Islet of Langerhans (tissue), 1 donor: Measurements from ENCODE around the gene PKNOX2.

Experiments
- FAIRE-seq: peaks from one replicate; lab custom pipeline; 2011; peaks lifted over from hg19 to GRCh38; lab: Jason Lieb, UNC

The PKNOX2 gene

DNA sequence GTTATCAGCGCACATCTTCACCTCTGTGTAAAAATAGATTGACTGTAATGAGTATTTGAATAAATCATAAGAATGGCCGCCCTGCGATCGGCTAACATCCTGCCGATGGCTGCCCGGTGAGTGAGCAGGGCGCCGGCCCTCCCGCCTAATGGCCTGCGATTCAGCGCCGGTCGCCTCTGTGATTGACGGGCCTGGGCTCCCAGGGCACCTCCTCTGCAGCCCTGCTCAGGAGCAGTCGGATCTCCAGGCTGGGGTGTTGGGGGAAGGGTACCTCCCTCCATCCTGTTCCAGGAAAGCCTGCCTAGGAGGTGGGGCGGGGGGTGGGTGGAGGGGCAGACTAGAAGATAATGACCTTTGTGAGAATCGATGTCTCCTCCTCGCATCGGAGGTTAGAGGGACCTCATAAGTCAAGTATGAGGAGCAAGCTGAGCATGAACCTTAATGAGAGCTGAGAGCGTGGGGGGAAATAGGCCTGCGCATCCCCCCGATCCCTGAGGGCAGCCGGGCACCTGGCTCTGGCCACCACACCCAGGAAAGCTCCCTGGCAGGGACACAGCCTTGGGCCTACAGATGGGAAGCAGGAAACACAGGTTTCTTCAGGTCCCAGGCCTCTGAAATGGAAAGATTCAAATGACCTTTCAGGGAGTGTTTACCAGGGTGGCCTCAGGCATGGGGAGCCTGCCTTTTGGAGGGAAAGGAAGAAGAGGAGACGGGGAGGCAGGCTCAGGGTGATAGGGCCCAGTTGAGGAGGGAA, 71.7 kb downstream of the PKNOX2 start:
- FAIRE-seq, result no peak

DNA sequence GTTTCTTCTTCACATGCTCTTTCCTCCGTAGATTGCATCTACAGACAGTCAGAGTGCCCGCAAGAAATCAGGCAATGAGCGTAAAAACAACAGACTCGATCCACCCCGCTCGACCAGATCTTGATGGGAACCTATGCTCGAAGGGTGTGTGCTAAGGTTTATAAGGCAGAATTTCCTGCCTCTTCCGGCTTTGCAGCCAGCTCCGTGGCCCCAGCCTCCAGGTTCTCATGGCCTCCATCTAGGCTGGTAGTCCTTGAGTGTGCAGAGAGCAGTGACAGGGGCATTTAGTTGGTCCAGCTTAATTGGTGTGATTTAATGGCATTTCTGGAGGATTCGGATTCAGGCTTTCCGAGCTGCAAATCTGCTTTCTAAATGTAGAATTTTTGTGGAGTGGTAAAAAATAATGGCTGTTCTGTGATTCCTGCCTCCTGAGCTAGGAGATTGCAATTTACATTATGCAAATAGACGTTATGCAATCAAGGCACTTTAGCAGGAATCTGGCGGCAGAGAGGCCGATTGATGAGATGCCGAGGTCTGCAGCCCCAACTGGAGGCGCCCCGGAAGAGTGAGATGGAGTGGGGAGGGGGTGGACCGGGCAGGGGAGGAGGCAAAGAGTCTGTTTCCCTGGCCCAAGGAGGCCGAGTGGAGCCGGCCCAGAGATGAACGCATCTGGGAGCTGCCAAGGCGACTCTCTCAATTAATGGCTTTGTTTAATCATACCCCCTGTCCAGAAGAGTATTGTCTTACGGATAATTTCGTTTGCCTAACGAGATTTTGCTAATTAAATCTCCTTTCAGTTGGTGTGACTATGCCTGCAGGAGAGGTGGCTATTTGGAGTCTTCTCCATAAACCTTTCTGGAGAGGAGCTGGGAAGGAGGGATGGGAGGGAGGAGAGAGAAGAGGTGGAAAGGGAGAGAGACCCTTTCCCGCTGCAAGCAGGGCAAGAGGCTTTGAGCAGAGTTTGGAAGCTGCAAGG, 75.3 kb downstream of the PKNOX2 start:
- no peak for FAIRE-seq

- no peak for FAIRE-seq
Measured at GRCh38 chr11:125241104-125241503, 76.6 kb downstream of the PKNOX2 start.

DNA sequence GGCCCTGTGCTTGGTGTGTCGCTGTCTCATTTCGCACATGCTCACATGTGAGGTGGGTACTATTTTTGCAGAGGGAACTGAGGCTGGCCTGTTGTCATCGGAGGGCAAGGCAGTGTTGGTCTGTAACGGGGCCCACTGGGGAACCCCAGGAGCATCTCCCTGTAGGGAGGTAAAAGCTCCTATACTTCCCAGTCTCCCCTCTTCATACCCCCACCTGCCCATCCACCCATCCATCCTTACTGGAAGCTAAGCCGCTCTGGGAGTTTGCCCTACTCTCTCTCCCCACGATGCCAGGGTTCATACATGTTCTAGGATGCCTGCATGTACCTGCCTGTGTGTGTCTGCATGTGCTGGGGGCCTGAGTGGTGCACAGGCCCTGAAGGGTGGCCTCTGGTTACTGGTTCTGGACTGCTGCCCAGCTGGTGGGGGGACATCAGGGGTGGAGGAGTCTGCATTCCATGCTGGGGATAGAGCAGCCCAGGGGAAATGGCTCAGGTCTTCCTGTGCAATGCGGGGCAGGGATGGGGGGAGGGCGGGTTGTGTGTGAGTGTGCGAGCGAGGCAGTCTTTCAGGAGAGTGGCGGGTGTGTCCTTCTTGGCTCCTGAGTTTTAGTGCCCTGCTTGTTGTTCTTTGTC, 77.7 kb downstream of the PKNOX2 start:
- no peak for FAIRE-seq

- no peak for FAIRE-seq
Measured at GRCh38 chr11:125244166-125244565, 79.6 kb downstream of the PKNOX2 start.

DNA sequence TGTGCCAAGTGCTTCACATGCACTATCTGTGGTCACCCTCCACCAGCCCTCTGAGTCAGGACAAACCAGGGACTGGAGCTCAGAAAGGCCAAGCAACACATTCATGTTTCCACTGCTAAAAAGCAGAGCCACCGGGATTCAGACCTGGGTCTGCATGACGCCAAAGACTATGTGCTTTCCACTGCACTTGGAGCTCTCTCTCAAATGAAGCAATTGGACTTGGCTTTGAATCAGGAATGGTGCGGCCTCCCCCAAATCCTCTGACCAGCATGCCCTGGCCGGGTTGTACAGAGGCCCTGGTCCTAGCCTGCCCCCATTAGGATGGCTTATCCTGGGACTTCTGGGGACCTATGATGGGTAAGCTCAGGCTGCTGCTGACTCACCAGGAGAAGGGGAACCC, 80.7 kb downstream of the PKNOX2 start:
- no peak for FAIRE-seq

GRCh38 chr11:125247431-125247830, 82.9 kb downstream of the PKNOX2 start:
- FAIRE-seq, result no peak

DNA sequence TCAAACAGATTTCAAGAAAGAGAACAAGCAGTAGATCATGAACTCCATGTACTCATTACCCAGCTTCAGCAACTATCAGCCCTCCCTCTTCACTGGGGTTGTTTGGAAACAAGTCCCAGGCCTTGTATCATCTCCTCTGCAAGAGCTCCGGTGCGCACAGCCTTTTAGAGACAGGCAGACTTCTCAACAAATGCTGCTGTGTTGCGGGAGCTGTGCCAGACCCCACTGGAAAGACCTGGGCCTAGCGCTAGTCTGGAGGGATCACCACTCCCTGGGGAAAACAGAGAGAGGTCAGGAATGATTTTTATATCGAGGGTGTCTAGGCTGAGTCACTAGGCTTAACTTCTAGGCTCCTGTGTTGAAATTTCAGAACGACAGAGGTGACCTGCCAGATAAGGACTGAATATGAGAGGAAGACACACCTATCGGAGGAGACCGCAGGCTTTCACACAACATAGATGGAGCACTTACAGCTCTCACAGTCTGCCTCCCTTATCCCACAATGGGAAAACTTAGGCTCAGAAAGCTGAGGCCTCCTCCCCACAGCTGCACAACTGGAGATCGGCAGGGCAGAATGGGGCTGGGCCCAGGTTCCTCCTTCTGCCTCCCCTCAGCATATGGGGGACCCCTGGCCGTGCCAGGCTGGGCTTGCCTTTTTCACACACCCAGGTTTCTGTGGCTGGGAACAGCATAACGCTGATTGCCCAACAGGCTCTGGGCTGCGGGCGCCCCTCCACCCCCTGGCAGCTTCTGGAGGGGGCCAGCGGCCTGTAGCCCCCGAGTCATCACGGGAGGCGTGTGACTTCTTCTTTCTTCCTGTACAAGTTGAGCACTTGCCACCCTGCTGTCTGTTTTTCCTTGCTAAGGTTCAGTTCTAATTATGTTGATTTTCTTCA, 86.0 kb downstream of the PKNOX2 start:
- no peak for FAIRE-seq

DNA sequence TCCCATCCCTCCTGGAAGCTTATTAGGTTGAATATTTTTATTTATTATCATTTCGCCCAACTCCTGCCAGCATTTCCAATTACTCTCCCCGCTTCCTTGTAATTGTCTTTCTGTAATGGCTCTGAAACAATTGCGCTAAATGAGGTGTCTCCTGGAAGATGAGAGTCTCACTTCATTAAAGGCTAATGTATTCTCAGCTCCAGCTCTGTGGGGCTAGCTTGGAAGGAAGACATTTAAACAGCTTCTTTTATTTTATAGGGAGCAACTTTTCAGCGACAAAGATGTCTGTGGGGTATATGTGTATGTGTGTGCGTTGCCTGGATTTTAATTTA, 86.6 kb downstream of the PKNOX2 start:
- no peak for FAIRE-seq

DNA sequence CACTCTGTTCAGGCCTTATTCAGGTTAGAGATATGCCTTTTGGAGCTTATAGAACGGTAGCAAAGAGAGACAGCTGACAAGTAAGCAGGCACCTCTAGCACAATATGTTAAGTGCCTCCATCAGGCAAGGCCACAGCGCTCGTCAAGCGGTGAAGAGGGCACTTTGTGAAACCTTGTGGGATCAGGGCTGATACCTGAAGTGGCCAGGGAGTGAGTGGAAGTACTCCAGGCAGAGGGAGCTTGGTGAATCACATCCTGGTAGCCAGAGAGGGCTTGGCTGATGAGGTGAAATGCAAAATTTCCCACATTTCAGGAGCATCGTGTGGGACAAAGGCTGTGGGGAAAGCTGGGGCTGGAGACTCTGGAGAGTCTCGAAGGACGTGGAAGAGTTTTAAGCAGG, 87.4 kb downstream of the PKNOX2 start:
- no peak for FAIRE-seq

DNA sequence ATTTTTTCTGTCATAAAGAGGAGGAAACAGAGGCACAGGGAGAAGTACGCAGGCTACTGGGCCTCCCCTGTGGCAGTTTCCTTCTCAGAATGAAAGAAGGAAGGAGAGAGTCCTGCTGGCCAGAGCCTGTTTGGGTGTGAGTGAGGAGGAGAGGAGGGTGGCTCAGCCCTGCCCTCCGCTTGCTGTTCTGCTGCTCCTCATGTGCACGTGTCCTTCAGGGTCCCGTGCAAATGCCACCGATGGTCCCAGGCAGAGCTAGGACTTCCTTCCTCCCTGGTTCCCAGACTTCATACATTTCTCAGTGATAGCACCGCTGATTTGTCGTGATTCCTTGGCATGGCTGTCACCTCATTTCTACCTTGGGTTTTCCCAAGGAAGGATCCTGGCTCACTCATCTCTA, 88.7 kb downstream of the PKNOX2 start:
- no peak for FAIRE-seq

- no peak for FAIRE-seq
Measured at GRCh38 chr11:125253795-125254525, 89.4 kb downstream of the PKNOX2 start.

DNA sequence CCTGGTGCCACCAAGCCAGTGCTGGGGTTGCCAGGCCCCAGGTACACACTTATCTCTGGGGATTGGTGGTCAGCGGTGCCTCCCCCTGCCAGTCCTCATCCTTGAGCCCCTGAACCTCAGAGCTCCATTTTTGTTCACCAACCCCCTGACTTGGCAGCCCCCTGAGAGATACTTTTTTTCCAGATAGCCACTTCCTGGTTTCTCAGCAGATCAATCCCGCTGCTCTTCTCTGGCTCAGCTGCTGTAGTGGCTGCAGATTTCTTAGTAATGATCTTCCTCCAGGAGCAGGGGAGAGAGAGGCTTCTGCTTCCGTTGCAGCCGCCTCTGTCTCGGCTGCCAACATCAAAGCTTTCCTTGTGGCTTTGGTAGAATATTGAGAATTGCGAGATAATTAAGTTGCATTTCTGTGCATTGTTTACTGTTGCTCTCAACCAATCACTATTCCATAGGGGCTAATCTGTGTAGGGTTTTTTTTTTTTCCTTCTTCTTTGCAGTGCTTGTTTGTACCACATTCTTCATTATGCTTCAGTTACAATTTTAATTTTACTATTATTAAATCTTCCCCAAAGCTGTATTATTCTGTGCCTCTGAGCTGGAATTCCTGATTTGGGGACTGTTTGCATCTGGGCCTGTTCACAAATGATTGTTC, 92.1 kb downstream of the PKNOX2 start:
- no peak for FAIRE-seq

GRCh38 chr11:125257190-125257579, 92.6 kb downstream of the PKNOX2 start:
- FAIRE-seq, result no peak

GRCh38 chr11:125257751-125258150, 93.2 kb downstream of the PKNOX2 start:
- no peak for FAIRE-seq

- no peak for FAIRE-seq
Measured at GRCh38 chr11:125258291-125259032, 93.9 kb downstream of the PKNOX2 start.

GRCh38 chr11:125261588-125261987, 97.0 kb downstream of the PKNOX2 start:
- no peak for FAIRE-seq

- FAIRE-seq, result no peak
Measured at GRCh38 chr11:125262194-125262829, 97.8 kb downstream of the PKNOX2 start.

DNA sequence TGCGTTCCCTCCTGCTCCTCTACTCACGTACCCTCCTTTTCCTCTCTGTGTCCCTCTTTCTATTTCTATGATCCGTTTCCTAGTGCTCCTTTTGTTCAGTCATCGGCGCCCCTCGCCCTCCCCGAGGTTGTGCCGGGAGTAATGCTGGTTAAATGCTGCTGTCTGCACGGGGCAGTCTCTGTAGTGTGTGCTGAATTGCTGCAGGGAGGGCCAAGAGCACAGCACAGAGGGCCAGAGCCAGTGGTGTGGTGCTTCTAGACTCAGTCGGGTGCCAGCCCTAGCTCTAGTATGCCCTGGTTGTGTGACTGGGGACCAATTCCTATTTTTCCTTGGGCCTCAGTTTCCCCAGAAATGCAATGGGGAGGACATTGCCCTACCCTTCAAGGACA, 98.3 kb downstream of the PKNOX2 start:
- no peak for FAIRE-seq
